H1 (cell line): ENCODE results near the gene KNDC1.
"Not testable (repeated sequence)": the region's sequence is repeated elsewhere in the genome, so short reads cannot be mapped to it uniquely, and the experiment has no call there.

ENCODE experiments used
- BACH1 ChIP-seq: IDR thresholded peaks from 2 replicates; pipeline ENCODE4 v1.6.1; 2012; ENCODE audit warnings: low read length, improper control_type of control experiment
- CBX8 ChIP-seq: fragments of 300-800, 300-1000 bp; sonication (generic); IDR thresholded peaks from 2 replicates; pipeline ENCODE4 v1.7.1; 2016; ENCODE audit warnings: low read depth, low read length, borderline replicate concordance
- CEBPB ChIP-seq: IDR thresholded peaks from 2 replicates; pipeline ENCODE4 v1.6.1; 2012; ENCODE audit warnings: low read depth, low read length
- CREB1 ChIP-seq: IDR thresholded peaks from 2 replicates; pipeline ENCODE4 v1.6.1; 2012; ENCODE audit warnings: inconsistent platforms
- CTCF ChIP-seq, 3 experiments: IDR thresholded peaks; 1 replicate in 2 of 3; 2 replicates in 1 of 3; pipeline versions ENCODE4 v1.5.1 to v1.6.1; 2011; ENCODE audit warnings: low read length in 3 of 3, mild to moderate bottlenecking in 3 of 3, inconsistent platforms in 2 of 3, low read depth in 1 of 3, moderate library complexity in 1 of 3; ENCODE audit not compliant: insufficient read depth in 1 of 3; ENCODE audit errors: control extremely low read depth in 1 of 3
- EP300 ChIP-seq, 2 experiments: IDR thresholded peaks; 1 replicate in 1 of 2; 2 replicates in 1 of 2; pipeline ENCODE4 v1.6.1; 2011 to 2012; ENCODE audit warnings: low read depth in 2 of 2, low read length in 2 of 2, mild to moderate bottlenecking in 2 of 2, borderline replicate concordance in 1 of 2, inconsistent platforms in 1 of 2, moderate library complexity in 1 of 2
- EZH2 ChIP-seq: fragments of 200-600 bp; sonication (generic); IDR thresholded peaks from 2 replicates; pipeline ENCODE4 v1.7.1; 2012; ENCODE audit warnings: low read depth, mild to moderate bottlenecking, moderate library complexity, low read length, inconsistent platforms; ENCODE audit not compliant: severe bottlenecking
- MAX ChIP-seq: IDR thresholded peaks from 2 replicates; pipeline ENCODE4 v1.6.1; 2012; ENCODE audit warnings: inconsistent platforms
- NRF1 ChIP-seq: IDR thresholded peaks from 2 replicates; pipeline ENCODE4 v1.6.1; 2011; ENCODE audit warnings: mild to moderate bottlenecking, low read depth, low read length, improper control_type of control experiment
- POLR2A ChIP-seq, 2 experiments: IDR thresholded peaks; 1 replicate in 1 of 2; 2 replicates in 1 of 2; pipeline ENCODE4 v1.6.1; 2011; ENCODE audit warnings: low read depth in 2 of 2, low read length in 2 of 2, mild to moderate bottlenecking in 2 of 2; ENCODE audit errors: control extremely low read depth in 1 of 2
- POLR2AphosphoS5 ChIP-seq: IDR thresholded peaks from 2 replicates; pipeline ENCODE4 v1.6.1; 2011; ENCODE audit warnings: low read depth, low read length
- SP2 ChIP-seq: IDR thresholded peaks from 2 replicates; pipeline ENCODE4 v1.6.1; 2012; ENCODE audit warnings: mild to moderate bottlenecking, low read length, inconsistent platforms
- SUZ12 ChIP-seq: fragments of 200-600 bp; sonication (generic); IDR thresholded peaks from 2 replicates; pipeline ENCODE4 v1.6.1; 2012; ENCODE audit warnings: mild to moderate bottlenecking, inconsistent platforms, low read length, moderate library complexity, mixed read lengths
- USF2 ChIP-seq: IDR thresholded peaks from 2 replicates; pipeline ENCODE4 v1.6.1; 2011; ENCODE audit warnings: low read length, improper control_type of control experiment

GRCh38 chr10:133137486-133138145 lies 22.4 kb upstream of the KNDC1 start:
- not testable (repeated sequence) for TF ChIP-seq NRF1; POLR2A (IDR thresholded peaks at IDR 0.05; ENCODE audit: control extremely low read depth in 1 of 2, low read depth in 2 of 2, low read length in 2 of 2); CBX8; USF2; CTCF (IDR thresholded peaks at IDR 0.05; ENCODE audit: control extremely low read depth in 1 of 3, insufficient read depth in 1 of 3, low read depth in 1 of 3, low read length in 3 of 3); CREB1; MAX; SUZ12; EZH2; SP2; BACH1; EP300 (IDR thresholded peaks at IDR 0.05; ENCODE audit: borderline replicate concordance in 1 of 2, low read depth in 2 of 2, low read length in 2 of 2); CEBPB; POLR2AphosphoS5
